CD4-positive, alpha-beta T cell treated with Interleukin-6 for 4 hours (primary cell): ENCODE measurements around the gene FCER1G.

ENCODE experiments used
- DNase-seq: peaks from one replicate; pipeline ENCODE4 v3.0.0-alpha.2; 2020; ENCODE audit warnings: mixed read lengths

Gene FCER1G

GRCh38 chr1:161189036-161189435, 26.1 kb upstream of the FCER1G start:
- no peak for DNase-seq

GRCh38 chr1:161190962-161191521, 24.1 kb upstream of the FCER1G start:
- DNase-seq, result no peak

- DNase-seq, result no peak
Measured at GRCh38 chr1:161191971-161192370, 23.1 kb upstream of the FCER1G start.

- DNase-seq, result peak; percentile 78
Measured at GRCh38 chr1:161192476-161193465, 22.3 kb upstream of the FCER1G start.

GRCh38 chr1:161193561-161194235, 21.4 kb upstream of the FCER1G start:
- DNase-seq, result no peak

GRCh38 chr1:161195171-161195570, 19.9 kb upstream of the FCER1G start:
- no peak for DNase-seq

GRCh38 chr1:161196111-161196510, 19.0 kb upstream of the FCER1G start:
- DNase-seq, result no peak

- no peak for DNase-seq
Measured at GRCh38 chr1:161196521-161197451, 18.3 kb upstream of the FCER1G start.

- DNase-seq, result no peak
Measured at GRCh38 chr1:161197560-161198193, 17.4 kb upstream of the FCER1G start.

GRCh38 chr1:161198194-161198896, 16.8 kb upstream of the FCER1G start:
- DNase-seq, result no peak

- DNase-seq, result no peak
Measured at GRCh38 chr1:161198897-161199431, 16.1 kb upstream of the FCER1G start, which contains the start of gene ADAMTS4. ADAMTS4 (minus strand) TSS chr1:161199054; CDS start chr1:161198627, 427 bp downstream.

- no peak for DNase-seq
Measured at GRCh38 chr1:161199506-161200139, 15.5 kb upstream of the FCER1G start.

GRCh38 chr1:161200421-161200991, 14.6 kb upstream of the FCER1G start:
- peak; percentile 37 for DNase-seq

GRCh38 chr1:161200992-161201835, 13.9 kb upstream of the FCER1G start:
- DNase-seq, result no peak

GRCh38 chr1:161201836-161202712, 13.0 kb upstream of the FCER1G start, which contains the start of gene NDUFS2:
NDUFS2 (plus strand) TSS chr1:161202367; CDS start chr1:161202386, 19 bp downstream.
- DNase-seq, result peak; percentile 96

- DNase-seq, result no peak
Measured at GRCh38 chr1:161206411-161207140, 8.5 kb upstream of the FCER1G start.

- no peak for DNase-seq
Measured at GRCh38 chr1:161207173-161207572, 7.9 kb upstream of the FCER1G start.
